Measurements from ENCODE around the gene PTGDR.

DNA sequence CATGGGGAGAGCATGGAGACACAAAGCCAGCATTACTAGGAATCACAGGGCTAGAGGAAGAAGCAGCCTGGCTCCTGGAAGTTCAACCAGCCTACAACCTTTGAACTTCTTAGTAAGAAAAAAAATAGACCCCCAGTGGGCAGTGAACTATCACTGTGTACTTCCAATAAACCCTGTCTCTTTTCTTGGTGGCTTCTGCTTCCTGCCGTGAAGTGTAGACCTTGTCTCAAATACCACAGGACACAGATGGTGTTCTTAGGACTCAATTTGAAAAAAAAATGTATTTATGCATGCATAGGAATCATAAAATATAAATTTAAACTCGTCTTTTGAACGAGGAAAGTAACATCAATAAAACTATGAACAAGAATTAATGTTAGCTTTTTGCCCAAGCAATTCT, 43.0 kb downstream of the PTGDR start:
- TF ChIP-seq ZFP3 (CRISPR knock-in tag; IDR thresholded peaks at IDR 0.05) (no peak), PPARA (CRISPR knock-in tag; IDR thresholded peaks at IDR 0.05; ENCODE audit: borderline replicate concordance) (no peak), ARNTL (CRISPR knock-in tag; IDR thresholded peaks at IDR 0.05; ENCODE audit: borderline replicate concordance, low read depth) (no peak), ZNF8 (CRISPR knock-in tag; IDR thresholded peaks at IDR 0.05) (no peak), ZNF70 (CRISPR knock-in tag; IDR thresholded peaks at IDR 0.05) (no peak), POU6F1 (CRISPR knock-in tag; IDR thresholded peaks at IDR 0.05; ENCODE audit: borderline replicate concordance, low read depth) (no peak), TCF4 (CRISPR knock-in tag; IDR thresholded peaks at IDR 0.05; ENCODE audit: borderline replicate concordance) (no peak), OSR1 (CRISPR knock-in tag; IDR thresholded peaks at IDR 0.05) (no peak), ZFP30 (CRISPR knock-in tag; IDR thresholded peaks at IDR 0.05) (no peak)
- TF ChIP-seq, protein P1, sequence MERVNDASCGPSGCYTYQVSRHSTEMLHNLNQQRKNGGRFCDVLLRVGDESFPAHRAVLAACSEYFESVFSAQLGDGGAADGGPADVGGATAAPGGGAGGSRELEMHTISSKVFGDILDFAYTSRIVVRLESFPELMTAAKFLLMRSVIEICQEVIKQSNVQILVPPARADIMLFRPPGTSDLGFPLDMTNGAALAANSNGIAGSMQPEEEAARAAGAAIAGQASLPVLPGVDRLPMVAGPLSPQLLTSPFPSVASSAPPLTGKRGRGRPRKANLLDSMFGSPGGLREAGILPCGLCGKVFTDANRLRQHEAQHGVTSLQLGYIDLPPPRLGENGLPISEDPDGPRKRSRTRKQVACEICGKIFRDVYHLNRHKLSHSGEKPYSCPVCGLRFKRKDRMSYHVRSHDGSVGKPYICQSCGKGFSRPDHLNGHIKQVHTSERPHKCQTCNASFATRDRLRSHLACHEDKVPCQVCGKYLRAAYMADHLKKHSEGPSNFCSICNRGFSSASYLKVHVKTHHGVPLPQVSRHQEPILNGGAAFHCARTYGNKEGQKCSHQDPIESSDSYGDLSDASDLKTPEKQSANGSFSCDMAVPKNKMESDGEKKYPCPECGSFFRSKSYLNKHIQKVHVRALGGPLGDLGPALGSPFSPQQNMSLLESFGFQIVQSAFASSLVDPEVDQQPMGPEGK (CRISPR knock-in tag; IDR thresholded peaks at IDR 0.05; ENCODE audit: borderline replicate concordance), result no peak
